ENCODE data around the gene ABCA7. TPM values are rescaled to one million over a fixed set of nuclear protein-coding genes. Genes with fewer than 3 reads are reported as not detected.

Gene ABCA7
- total RNA-seq, 4 donors from 2014 or later = 12.6 to 24.4 (median 18.7) TPM

DNA sequence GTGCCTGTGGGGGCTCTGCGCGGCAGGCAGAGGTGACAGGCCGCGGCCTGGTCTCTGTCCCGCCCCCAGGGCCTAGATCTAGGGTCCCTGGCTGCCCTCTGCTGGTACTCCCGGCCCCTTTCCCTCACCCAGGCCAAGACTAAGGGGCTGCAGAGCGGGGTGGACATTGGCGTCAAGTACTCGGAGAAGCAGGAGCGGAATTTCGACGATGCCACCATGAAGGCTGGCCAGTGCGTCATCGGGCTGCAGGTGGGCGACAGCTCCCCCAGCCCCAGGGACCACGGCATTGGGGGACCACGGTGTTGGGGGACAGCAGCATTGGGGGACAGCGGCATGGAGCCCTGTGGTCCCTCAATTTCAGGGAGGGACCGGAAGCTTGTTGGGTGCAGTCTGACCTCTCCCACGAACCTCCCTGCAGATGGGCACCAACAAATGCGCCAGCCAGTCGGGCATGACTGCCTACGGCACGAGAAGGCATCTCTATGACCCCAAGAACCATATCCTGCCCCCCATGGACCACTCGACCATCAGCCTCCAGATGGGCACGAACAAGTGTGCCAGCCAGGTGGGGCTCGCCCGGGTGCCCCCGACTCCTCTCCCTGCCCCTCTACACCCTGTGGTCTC is 3.8 kb upstream of the ABCA7 start:
- peaks cover 27 to 60% (median 37%) of the 10 kb centered on the region in 3 donors for H3K36me3 ChIP-seq
- 90% methylated on average over 21 to 22 of the region's 29 CpGs for WGBS, 2 donors
- H3K4me3 ChIP-seq = no peak overlapping the region
- H3K4me1 ChIP-seq = peaks cover 15 to 40% (median 20%) of the 10 kb centered on the region in 3 donors
- H3K9me3 ChIP-seq = no peaks in the 10 kb centered on the region
- TF ChIP-seq, protein P1, sequence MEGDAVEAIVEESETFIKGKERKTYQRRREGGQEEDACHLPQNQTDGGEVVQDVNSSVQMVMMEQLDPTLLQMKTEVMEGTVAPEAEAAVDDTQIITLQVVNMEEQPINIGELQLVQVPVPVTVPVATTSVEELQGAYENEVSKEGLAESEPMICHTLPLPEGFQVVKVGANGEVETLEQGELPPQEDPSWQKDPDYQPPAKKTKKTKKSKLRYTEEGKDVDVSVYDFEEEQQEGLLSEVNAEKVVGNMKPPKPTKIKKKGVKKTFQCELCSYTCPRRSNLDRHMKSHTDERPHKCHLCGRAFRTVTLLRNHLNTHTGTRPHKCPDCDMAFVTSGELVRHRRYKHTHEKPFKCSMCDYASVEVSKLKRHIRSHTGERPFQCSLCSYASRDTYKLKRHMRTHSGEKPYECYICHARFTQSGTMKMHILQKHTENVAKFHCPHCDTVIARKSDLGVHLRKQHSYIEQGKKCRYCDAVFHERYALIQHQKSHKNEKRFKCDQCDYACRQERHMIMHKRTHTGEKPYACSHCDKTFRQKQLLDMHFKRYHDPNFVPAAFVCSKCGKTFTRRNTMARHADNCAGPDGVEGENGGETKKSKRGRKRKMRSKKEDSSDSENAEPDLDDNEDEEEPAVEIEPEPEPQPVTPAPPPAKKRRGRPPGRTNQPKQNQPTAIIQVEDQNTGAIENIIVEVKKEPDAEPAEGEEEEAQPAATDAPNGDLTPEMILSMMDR (IDR thresholded peaks at IDR 0.05) = no peak
- TF ChIP-seq POLR2A (IDR thresholded peaks at IDR 0.05) = no peak
- intact Hi-C loops (cut with DNase I) = no loop called here
- H3K27ac ChIP-seq = no peak overlapping the region
- no peak for DNase-seq
- H3K27me3 ChIP-seq = no peaks in the 10 kb centered on the region

DNA sequence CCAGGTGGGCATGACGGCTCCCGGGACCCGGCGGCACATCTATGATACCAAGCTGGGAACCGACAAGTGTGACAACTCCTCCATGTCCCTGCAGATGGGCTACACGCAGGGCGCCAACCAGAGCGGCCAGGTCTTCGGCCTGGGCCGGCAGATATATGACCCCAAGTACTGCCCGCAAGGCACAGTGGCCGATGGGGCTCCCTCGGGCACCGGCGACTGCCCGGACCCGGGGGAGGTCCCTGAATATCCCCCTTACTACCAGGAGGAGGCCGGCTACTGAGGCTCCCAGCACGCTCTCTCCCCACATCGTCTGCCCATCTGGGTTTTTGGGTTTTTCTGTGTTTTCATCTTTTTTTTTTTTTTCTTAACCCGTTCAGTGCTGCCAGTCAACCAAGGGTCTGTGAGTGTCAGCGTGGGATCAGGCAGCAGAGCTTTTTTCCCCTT is 2.3 kb upstream of the ABCA7 start:
- H3K36me3 ChIP-seq = peaks cover 17 to 46% (median 26%) of the 10 kb centered on the region in 3 donors
- H3K4me1 ChIP-seq = peaks cover 29 to 55% (median 33%) of the 10 kb centered on the region in 3 donors
- DNase-seq = no peak

GRCh38 chr19:1038978-1039645 is 795 bp upstream of the ABCA7 start:
- DNase-seq = no peak
- WGBS, 2 donors = 54 to 59% methylated on average over 19 of the region's 22 CpGs
- H3K27me3 ChIP-seq = peaks cover 0 to 14% (median 0%) of the 10 kb centered on the region in 4 donors
- intact Hi-C loops (cut with DNase I) = no loop called here
- peaks cover 13 to 37% (median 17%) of the 10 kb centered on the region in 3 donors for H3K36me3 ChIP-seq
- H3K4me3 ChIP-seq = peak overlapping the region in 3 of 4 donors; percentile 53 to 74 (median 65)
- TF ChIP-seq POLR2A (IDR thresholded peaks at IDR 0.05) = no peak
- TF ChIP-seq, protein P1 (IDR thresholded peaks at IDR 0.05) = peak in 1 of 6 experiments; percentile 2
- H3K9me3 ChIP-seq = no peaks in the 10 kb centered on the region
- peak overlapping the region; percentile 5 to 83 (median 82) for H3K27ac ChIP-seq
- H3K4me1 ChIP-seq = peaks cover 33 to 64% (median 39%) of the 10 kb centered on the region in 3 donors

More for the DNA sequence above, 2.3 kb upstream of the ABCA7 start:
- TF ChIP-seq POLR2A (IDR thresholded peaks at IDR 0.05) = no peak
- TF ChIP-seq, protein P1 (IDR thresholded peaks at IDR 0.05) = no peak
- WGBS, 2 donors = 59 to 64% methylated on average over 8 to 10 of the region's 22 CpGs
- no peaks in the 10 kb centered on the region for H3K9me3 ChIP-seq
- intact Hi-C loops (cut with DNase I) = no loop called here
- peaks cover 0 to 12% (median 0%) of the 10 kb centered on the region in 4 donors for H3K27me3 ChIP-seq
- H3K27ac ChIP-seq = peak overlapping the region in 3 of 4 donors; percentile 28 to 83 (median 30)
- no peak overlapping the region for H3K4me3 ChIP-seq

GRCh38 chr19:1040476-1041271 is 767 bp downstream of the ABCA7 start:
- Histone ChIP-seq H3K36me3 (peaks cover 13 to 29% (median 16%) of the 10 kb centered on the region in 3 donors), H3K27me3 (peaks cover 0 to 14% (median 0%) of the 10 kb centered on the region in 4 donors), H3K27ac (peak overlapping the region; percentile 81 to 83 (median 82)), H3K4me3 (peak overlapping the region; percentile 37 to 74 (median 59)), H3K9me3 (no peaks in the 10 kb centered on the region), H3K4me1 (peaks cover 33 to 64% (median 39%) of the 10 kb centered on the region in 3 donors)
- WGBS, 2 donors = 3% methylated on average over 12 to 13 of the region's 27 CpGs
- TF ChIP-seq, protein P1 (IDR thresholded peaks at IDR 0.05) = no peak
- TF ChIP-seq POLR2A (IDR thresholded peaks at IDR 0.05) = peak in 1 of 4 donors; percentile 34
- peak; percentile 55 for DNase-seq
- intact Hi-C loops (cut with DNase I) = no loop called here
